T-helper 2 cell treated with Interferon-gamma antibody and Interleukin-4, amounts not matched to agents 100 ng/mL and 5 ng/mL, for 36 hours (primary cell): ENCODE results near the gene FLT4. TPM values are rescaled to one million over a fixed set of nuclear protein-coding genes. Genes with fewer than 3 reads are reported as not detected.

Source experiments
- intact Hi-C: fragments of 100-400 bp; cut with micrococcal nuclease; formaldehyde crosslinking; loops from one replicate; pipeline ENCODE4 v1.15.1; 2023
- total RNA-seq: library from RNA; stranded (reverse); gene quantifications from 2 replicates; pipeline ENCODE4 v1.2.3, GENCODE V29; 2022

FLT4 gene
- total RNA-seq, 1 donor from 2014 or later: 0.95 TPM

- intact Hi-C loops: no loop called here
Measured at GRCh38 chr5:180608572-180609310, 40.7 kb downstream of the FLT4 start.

- intact Hi-C loops: no loop called here
Measured at GRCh38 chr5:180607861-180608571, 41.4 kb downstream of the FLT4 start.

GRCh38 chr5:180606215-180606785 lies 43.1 kb downstream of the FLT4 start:
- intact Hi-C loops: no loop called here

- intact Hi-C loops: no loop called here
Measured at GRCh38 chr5:180605554-180606214, 43.7 kb downstream of the FLT4 start.

- intact Hi-C loops: no loop called here
Measured at GRCh38 chr5:180604271-180604670, 45.1 kb downstream of the FLT4 start.

GRCh38 chr5:180603076-180603594 lies 46.3 kb downstream of the FLT4 start:
- intact Hi-C loops: no loop called here

GRCh38 chr5:180602481-180603075 lies 46.8 kb downstream of the FLT4 start:
- intact Hi-C loops: no loop called here

GRCh38 chr5:180601591-180602480 lies 47.6 kb downstream of the FLT4 start:
- intact Hi-C loops: no loop called here

- intact Hi-C loops: no loop called here
Measured at GRCh38 chr5:180600554-180601041, 48.8 kb downstream of the FLT4 start.

- intact Hi-C loops: no loop called here
Measured at GRCh38 chr5:180599981-180600553, 49.3 kb downstream of the FLT4 start.

GRCh38 chr5:180599590-180599914 lies 49.8 kb downstream of the FLT4 start:
- intact Hi-C loops: no loop called here

GRCh38 chr5:180598797-180599589 lies 50.4 kb downstream of the FLT4 start:
- intact Hi-C loops: no loop called here

- intact Hi-C loops: no loop called here
Measured at GRCh38 chr5:180598316-180598701, 51.1 kb downstream of the FLT4 start.

- intact Hi-C loops: no loop called here
Measured at GRCh38 chr5:180596668-180597231, 52.6 kb downstream of the FLT4 start.

GRCh38 chr5:180596115-180596667 lies 53.2 kb downstream of the FLT4 start:
- intact Hi-C loops: no loop called here

GRCh38 chr5:180595381-180596114 lies 53.9 kb downstream of the FLT4 start:
- intact Hi-C loops: no loop called here

- intact Hi-C loops: no loop called here
Measured at GRCh38 chr5:180595046-180595379, 54.4 kb downstream of the FLT4 start.
